GM19238 (cell line): ENCODE data around the gene GLI1.
"Not testable (repeated sequence)": the region's sequence is repeated elsewhere in the genome, so short reads cannot be mapped to it uniquely, and the experiment has no call there.

Experiments used
- DNase-seq: peaks from one replicate; pipeline ENCODE4 v3.0.0; 2011; ENCODE audit warnings: low spot score; ENCODE audit not compliant: insufficient read length

Gene GLI1

DNA sequence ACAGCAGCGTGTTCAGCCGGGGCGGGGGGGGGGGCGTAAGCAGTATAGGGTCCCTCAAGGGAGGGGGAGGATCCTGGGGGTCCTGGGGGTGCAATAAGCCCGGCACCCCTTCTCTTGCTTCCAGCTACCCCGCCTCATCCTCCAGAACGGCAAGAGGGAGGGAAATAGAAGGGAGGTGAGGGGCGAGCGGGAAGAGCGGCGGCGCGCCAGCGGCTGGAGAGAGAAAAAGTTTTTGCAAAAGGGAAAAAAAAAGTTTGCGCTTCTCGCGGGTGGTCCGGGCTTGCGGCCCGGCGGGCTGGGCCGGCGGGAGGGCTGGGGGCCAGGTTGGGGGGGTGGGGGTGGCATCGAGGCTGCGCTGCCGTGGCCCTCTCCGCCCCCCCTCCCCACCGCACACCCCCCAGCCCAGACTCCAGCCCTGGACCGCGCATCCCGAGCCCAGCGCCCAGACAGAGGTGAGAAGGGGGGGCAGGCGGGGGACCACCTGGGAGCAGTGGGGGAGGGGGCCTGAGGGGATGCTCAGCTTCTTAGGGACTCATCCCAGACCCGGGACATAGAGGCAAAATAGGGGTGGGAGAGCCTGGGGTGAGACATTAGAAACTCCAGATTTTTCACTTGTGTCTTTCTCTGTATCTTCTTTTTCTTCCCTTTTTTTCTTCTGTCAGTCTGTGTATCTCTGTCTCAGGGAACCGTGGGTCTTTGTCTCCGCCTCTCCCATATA, at the start of gene GLI1:
TSS of gene GLI1 (plus strand) at position 36 of the 718 bp plus-strand sequence. CDS start 3,907 bp downstream, outside the sequence.
- no peak for DNase-seq

GRCh38 chr12:57410534-57410933, 49.1 kb upstream of the GLI1 start:
- DNase-seq: no peak

DNA sequence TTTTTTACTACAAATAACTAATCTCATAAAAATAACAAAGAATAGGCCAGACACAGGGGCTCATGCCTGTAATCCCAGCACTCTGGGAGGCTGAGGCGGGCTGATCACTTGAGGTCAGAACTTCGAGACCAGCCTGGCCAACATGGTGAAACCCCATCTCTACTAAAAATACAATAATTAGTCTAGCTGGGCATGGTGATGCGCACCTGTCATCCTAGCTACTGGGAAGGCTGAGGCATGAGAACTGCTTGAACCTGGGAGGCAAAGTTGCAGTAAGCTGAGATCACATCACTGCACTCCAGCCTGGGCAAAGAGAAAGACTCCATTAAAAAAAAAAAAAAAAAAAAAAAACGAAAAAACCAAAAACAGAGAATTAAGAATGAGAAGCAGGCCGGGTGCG, 45.4 kb upstream of the GLI1 start:
- DNase-seq: not testable (repeated sequence)

GRCh38 chr12:57415088-57415487, 44.5 kb upstream of the GLI1 start:
- DNase-seq: no peak

GRCh38 chr12:57416039-57416996, 43.3 kb upstream of the GLI1 start:
- no peak for DNase-seq

DNA sequence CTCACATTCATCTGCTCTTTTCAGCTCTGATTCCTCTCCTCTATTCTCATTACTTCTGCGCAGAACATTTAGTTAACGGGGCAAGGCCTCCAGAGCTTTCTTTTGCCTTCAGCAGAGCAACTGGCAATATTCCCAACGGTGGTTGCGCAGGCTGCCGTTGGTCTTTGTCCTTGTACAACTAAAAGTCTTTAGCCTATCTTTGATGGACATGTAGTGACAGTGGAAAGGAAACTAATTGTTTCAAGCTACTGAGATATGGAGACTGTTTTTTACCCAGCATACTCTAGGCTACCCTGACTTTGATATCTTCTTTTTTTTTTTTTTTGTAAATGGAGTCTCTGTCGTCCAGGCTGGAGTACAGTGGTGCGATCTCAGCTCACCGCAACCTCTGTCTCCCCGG, 41.3 kb upstream of the GLI1 start:
- no peak for DNase-seq

DNA sequence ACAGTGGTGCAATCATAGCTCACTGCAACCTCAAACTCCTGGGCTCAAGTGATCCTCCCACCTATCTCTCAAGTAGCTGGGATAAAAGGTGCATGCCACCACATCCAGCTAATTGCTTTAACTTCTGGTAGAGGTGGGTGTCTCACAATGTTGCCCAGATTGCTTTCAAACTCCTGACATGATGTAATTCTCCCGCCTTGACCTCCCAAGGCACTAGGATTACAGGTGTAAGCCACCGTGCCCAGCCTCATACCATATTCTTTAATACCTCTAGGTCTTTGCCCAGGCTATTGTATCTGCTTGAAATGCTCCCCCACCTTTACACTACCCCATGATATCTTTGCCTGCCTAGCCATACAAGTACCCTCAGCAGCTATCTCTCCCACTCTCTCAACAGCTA, 40.1 kb upstream of the GLI1 start:
- DNase-seq: no peak

DNA sequence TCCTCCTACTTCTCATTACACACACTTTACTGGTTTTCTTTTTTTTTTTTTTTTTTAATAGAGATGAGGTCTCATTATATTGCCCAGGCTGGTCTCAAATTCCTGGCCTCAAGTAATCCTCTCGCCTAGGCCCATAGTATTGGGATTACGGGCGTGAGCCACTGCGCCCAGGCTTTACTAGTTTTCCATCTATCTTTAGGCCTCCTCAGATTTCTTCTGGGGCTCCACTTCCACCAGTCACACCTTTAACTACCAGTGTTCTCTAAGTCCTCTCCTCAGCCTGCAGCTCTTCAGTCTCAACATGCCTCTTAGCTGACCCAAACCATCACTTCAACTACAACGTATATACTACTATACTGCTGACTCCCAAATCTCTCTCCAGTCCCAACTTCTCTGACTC, 39.1 kb upstream of the GLI1 start:
- DNase-seq: no peak

DNA sequence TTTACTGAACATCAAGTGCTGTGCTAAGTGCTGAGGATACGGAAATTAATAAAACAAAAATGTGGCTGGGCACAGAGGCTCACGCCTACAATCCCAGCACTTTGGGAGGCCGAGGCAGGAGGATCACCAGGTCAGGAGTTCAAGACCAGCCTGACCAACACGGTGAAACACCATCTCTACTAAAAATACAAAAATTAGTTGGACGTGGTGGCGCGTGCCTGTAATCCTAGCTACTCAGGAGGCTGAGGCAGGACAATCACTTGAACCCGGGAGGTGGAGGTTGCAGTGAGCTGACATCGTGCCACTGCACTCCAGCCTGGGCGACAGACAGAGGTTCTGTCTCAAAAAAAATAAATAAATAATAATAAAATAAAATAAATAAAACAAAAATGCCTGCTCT, 32.6 kb upstream of the GLI1 start:
- DNase-seq: not testable (repeated sequence)

GRCh38 chr12:57428965-57429364, 30.6 kb upstream of the GLI1 start:
- DNase-seq: no peak

DNA sequence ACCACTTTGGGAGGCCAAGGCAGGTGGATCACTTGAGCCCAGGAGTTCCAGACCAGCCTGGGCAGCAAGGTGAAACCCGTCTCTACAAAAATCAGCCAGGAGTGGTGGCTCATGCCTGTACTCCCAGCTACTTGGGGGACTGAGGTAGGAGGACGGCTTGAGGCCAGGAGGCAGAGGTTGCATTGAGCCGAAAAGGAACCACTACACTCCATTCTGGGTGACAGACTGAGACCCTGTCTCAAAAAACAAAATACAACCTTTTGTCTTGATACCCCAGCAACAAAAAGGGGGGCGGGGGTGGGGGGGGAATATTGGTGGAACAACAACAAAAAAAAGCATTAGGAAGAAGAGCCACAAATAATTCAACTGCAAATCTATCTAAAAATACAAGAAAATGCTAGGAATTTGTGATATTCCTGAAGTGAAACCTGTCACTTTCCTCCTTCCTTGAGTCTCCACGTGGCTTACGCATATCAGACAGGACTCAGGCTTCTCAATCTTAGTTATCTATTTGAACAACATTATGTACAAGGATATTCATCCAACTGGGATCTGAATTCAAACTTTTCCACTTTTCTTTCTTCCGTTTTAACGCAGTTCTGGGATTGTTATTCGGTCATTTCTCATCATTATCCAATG, 30.0 kb upstream of the GLI1 start:
- DNase-seq: no peak

GRCh38 chr12:57430112-57430930, 29.3 kb upstream of the GLI1 start:
- DNase-seq: peak; percentile 80

- peak; percentile 97 for DNase-seq
Measured at GRCh38 chr12:57430931-57431566, 28.5 kb upstream of the GLI1 start, which contains the start of gene R3HDM2. R3HDM2 (minus strand) TSS chr12:57431043; CDS start chr12:57310428, 120,615 bp downstream.

- DNase-seq: no peak
Measured at GRCh38 chr12:57431654-57432188, 27.9 kb upstream of the GLI1 start.

DNA sequence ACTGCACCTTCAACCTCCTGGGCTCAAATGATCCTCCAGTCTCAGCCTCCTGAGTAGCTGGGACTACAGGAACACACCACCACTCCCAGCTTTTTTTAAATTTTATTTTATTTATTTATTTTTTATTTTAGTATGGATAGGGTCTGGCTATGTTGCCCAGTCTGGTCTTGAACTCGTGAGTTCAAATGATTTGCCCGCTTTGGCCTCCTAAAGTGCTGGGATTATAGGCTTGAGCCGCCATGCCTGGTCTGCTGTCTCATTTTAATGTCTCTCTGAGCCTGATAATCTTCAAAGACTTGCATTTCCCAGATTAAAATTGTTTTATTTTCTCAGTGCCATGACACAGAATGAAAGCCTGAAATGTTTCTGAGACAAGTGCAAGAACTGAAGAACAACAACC, 26.2 kb upstream of the GLI1 start:
- DNase-seq: no peak

GRCh38 chr12:57434517-57435223, 24.9 kb upstream of the GLI1 start, which contains the start of gene INHBC:
INHBC (plus strand) TSS chr12:57434784; CDS start chr12:57434887, 103 bp downstream.
- no peak for DNase-seq

GRCh38 chr12:57435293-57435692, 24.3 kb upstream of the GLI1 start:
- DNase-seq: no peak

- DNase-seq: no peak
Measured at GRCh38 chr12:57438400-57438799, 21.2 kb upstream of the GLI1 start.

GRCh38 chr12:57439762-57440266, 19.8 kb upstream of the GLI1 start:
- no peak for DNase-seq
